HS-27A (cell line): Measurements from ENCODE around the gene PODXL2.
"Not testable (repeated sequence)": the region's sequence is repeated elsewhere in the genome, so short reads cannot be mapped to it uniquely, and the experiment has no call there.

Experiments used
- DNase-seq: peaks from one replicate; pipeline ENCODE4 v3.0.0-alpha.2; 2012; ENCODE audit warnings: low read depth, missing footprints

The PODXL2 gene

DNA sequence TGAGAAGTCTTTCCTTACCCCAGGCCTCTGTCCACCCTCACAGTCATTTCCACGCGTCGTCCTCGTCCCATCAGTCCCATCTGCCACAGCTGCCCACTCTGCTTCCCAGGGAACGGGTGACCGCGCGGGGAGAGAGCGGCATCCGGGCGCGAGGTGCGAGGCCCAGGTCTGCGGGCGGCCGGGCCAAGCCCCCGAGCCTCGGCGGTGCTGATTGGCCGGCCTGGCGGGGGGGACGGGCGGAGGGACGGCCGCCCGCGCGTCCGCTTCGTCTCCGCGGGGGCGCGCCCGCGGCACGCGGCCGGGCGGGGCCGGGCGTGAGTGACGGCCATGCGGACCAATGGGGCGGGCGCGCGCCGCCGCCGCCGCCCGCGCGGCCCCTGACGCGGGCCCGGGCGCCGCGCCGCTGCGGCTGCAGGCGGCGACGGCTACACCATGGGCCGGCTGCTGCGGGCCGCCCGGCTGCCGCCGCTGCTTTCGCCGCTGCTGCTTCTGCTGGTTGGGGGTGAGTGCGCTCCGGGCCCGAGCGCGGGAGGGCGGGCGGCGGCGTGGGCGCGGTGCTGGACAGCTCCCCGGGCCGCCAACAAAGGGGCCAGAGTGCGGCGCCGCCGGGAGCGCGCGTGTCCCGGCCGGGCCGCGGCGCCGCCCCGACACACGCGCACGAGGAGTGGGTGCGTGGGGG, at the start of gene PODXL2:
Gene PODXL2, plus strand, starts transcription at position 398 of the 679 bp plus-strand sequence. Its CDS starts 35 bp downstream, at position 433.
- DNase-seq = no peak

DNA sequence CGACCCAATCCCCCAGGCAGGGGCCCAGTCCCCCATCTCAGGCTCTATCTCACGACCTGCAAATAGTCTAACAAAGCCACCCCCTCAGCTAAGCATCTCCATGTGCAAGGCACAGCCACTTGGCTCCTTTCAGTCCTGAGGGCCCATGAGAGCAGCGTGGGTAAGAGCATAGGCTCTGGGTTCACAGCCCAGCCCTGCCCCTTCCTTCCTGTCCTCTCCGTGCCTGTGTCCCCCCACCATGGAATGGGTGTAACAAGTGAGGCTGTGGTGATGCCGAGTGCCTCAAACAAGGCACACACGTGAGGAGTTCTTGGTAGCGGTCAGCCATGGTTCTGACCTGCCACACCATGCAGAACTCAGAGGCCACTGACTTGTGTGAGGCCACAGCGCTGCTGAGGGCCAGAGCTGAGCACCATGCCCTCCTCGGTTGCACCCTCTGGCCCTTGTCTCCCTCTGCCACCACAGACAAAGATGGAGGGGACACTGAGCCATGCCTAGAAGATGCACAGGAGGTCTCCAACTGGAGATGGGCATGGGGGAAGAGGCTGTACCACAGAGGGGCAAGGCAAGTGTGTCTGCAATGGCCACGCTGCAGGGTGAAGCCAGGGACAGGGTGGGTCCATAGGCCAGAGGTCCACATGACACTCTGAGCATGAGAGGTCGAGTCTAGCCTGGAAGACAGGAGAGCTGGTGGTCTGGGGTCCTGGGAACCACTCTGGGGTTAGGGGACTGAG, 48.5 kb upstream of the PODXL2 start:
- no peak for DNase-seq

DNA sequence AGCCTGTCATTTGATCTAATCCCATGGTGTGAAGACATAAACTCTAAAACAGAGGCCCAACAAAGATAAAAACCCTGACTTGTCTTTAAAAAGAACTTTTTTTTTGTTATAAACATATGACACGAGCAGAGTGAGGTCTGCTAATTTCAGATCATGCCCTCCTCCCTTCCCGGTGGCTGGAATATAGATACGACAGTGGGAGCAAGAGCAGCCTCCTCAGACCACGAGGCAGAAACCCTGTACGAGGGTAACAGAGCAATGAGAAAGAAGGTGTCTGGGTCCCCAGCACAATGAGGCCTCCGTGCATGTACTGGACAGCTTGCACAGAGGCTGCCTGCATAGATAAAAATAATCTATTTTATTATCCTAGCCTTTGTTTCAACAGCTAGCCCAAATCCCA, 44.3 kb upstream of the PODXL2 start:
- DNase-seq = no peak

DNA sequence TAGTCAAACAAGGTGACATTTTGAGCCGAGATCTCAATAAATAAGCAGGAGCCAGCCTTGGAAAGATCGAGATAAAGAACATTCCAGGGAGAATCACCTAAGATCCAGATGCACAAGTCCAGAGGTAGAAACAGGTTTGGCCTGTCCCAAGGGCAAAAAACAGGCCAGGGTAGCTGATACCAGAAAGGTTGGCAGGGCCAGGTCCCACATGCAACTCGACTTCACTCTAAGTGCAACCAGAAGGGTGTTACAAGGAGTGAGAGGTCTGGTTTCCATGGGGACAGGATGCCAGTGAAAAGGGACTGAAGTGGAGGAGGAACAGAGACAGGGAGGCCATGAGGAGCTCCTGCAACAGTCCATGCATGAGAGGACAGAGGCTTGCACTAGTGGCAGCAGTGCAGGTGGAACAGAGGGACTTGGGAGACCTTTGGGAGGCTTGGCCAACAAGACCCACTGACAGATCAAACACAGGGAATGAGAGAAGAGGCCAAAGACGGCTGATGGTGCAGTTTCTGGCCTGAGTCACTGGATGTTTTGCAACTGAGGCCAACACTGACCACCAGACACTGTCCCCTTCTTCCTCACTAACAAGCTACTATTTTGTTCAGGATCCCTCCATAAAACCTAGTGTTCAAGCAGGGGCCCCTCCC, 43.7 kb upstream of the PODXL2 start:
- DNase-seq = no peak

- no peak for DNase-seq
Observed at GRCh38 chr3:127585813-127586413, 43.1 kb upstream of the PODXL2 start.

DNA sequence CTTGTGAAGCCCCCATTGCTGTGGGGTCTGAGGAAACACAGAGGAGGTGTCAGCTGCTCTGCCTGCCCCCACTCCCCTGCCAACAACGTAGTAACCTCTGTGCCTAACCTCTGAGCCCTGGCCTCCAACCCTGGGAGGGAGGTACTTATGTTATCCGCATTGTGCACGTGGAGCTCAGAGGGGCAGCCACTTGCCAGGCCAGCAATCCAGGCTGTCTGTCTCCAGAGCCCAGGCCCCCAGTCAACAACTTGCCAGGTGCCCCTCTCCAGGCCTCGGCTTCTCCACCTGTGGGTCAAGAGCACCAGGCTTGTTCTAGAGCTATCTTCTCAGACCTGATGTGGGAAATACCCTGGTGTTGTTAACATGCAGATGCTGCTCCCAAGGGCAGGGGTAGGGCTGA, 41.1 kb upstream of the PODXL2 start:
- DNase-seq = no peak

GRCh38 chr3:127588806-127589577, 40.0 kb upstream of the PODXL2 start:
- DNase-seq = peak; percentile 60

GRCh38 chr3:127589600-127590281, 39.2 kb upstream of the PODXL2 start:
- DNase-seq = no peak

- DNase-seq = no peak
Observed at GRCh38 chr3:127590282-127590592, 38.7 kb upstream of the PODXL2 start.

DNA sequence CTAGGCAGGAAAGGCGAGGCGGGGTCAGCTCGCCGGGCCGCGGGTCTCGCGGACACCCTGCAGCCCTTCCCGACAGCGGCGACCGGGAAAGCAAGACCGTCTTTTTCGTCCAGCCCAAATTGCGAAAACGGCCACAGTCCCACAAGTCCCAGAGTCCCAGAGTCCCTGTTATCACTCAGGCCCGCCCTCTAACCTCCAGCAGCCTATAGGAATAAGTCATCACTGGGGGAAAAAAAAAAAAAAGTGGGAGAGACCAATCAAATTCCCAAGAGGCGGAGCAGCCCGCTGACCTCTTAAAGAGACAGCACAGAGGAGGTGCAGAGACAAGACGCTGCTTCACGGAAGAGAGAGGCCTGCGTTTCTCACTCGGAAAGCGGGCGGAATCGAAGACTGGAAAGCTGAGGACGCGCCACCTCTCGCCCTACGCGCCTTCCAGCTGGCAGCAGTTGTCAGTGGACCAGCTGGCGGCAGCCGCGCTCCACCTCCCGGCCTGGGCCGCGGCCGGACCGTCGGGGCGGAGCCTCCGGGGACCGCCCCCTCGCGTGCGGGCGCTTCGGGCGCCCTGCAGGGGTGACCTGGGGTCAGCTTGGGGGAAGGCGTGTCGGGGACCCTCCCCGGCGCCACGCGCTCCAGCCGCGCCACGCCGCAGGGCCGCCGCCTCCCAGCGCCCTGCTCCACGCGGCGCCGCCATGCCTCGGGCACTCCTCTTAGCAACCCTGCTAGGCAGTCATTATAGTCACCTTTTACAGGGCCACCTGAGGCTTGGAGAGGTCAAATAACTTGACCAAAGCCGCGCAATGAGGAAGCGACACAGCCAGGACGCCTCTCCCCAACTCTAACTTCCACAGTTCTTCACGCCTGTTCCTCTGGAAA, 38.2 kb upstream of the PODXL2 start, which contains the start of gene TPRA1:
Gene TPRA1, minus strand, starts transcription at position 141 of the 873 bp plus-strand sequence. CDS start 10,587 bp downstream, outside the sequence.
- peak; percentile 95 for DNase-seq

GRCh38 chr3:127593178-127593577, 35.8 kb upstream of the PODXL2 start:
- no peak for DNase-seq

DNA sequence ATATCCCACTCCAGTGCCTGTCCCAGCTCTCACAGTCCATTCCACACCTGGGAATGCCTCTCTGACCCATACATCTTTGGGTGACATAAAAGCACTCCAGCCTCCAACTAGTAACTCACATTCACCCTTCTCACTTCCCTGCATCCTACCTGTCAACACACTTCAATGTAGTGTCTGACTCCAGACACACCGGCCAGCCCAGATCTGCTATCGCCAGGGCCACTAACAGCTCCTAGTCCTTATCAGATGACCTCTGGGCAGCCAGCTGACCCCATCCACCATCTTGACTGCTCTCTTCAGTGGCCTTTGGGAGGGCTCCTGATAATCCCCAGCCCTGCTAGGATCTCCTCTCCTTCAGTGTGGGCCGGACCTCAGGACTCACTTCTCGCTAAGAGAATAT, 33.7 kb upstream of the PODXL2 start:
- DNase-seq = no peak

GRCh38 chr3:127597020-127597771, 31.8 kb upstream of the PODXL2 start:
- DNase-seq = no peak

GRCh38 chr3:127598841-127599570, 30.0 kb upstream of the PODXL2 start:
- DNase-seq = no peak

DNA sequence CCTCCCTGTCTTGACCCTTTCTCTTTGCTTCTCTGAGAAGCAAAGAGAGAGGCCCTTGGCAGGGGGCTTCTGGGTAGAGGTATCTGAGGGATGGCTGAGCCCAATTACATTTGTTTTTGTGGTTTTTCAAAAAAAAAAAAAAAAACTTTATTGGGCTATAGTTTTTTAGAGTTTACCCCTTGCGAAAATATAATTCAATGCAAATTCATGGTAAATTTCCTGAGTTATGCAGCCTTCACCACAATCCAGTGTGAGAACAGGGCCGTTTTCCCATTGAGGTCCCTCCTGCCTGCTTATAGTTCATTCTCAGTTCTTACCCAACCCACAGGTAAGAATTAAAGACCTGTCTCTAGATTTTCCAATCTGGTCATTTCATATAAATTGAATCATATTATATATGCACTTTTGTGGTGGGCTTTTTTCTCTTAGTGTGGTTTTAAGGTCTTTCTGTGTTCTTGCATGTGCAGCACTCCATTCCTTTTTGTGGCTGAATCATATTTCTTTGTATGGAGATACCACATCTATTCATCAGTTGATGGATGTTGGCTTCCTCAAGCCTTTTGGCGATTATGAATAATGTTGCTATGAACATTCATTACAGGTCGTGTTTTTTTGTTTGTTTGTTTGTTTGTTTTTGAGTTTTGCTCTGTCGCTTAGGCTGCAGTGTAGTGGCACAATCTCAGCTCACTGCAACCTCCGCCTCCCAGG, 28.1 kb upstream of the PODXL2 start:
- no peak for DNase-seq

- DNase-seq = no peak
Observed at GRCh38 chr3:127604035-127604434, 24.9 kb upstream of the PODXL2 start.

DNA sequence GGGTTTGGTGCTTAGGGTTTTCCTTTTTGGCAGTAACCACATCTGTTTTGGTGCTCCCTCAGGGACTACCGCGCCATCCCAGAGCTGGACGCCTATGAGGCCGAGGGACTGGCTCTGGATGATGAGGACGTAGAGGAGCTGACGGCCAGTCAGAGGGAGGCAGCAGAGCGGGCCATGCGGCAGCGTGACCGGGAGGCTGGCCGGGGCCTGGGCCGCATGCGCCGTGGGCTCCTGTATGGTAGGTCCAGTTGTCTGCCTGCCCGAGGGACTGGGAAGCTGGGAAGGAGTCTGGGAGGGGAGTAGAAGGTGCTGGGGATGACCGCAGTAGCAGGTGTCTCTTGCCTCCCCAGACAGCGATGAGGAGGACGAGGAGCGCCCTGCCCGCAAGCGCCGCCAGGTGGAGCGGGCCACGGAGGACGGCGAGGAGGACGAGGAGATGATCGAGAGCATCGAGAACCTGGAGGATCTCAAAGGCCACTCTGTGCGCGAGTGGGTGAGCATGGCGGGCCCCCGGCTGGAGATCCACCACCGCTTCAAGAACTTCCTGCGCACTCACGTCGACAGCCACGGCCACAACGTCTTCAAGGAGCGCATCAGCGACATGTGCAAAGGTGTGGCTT, 24.3 kb upstream of the PODXL2 start:
- no peak for DNase-seq

DNA sequence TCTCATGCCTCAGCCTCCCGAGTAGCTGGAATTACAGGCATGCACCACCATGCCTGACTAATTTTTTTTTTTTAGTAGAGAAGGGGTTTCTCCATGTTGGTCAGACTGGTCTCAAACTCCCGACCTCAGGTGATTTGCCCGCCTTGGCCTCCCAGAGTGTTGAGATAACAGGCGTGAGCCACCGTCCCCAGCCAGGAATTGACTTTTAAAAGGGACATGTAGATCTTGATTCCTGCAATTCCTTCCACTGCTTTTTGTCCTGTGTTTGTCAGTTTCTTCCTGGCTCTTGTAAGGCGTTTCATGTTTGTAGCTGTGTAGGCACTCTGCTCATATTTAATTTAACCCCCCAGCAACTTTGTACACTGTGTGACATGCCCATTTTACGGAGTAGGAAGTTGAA, 23.4 kb upstream of the PODXL2 start:
- DNase-seq = not testable (repeated sequence)
